ENCODE data around the gene CYP2A6. TPM values are rescaled to one million over a fixed set of nuclear protein-coding genes. Genes with fewer than 3 reads are reported as not detected.
"Not testable (repeated sequence)": the region's sequence is repeated elsewhere in the genome, so short reads cannot be mapped to it uniquely, and the experiment has no call there.

Gene CYP2A6
- total RNA-seq, 6 experiments from 2014 or later: not detected

DNA sequence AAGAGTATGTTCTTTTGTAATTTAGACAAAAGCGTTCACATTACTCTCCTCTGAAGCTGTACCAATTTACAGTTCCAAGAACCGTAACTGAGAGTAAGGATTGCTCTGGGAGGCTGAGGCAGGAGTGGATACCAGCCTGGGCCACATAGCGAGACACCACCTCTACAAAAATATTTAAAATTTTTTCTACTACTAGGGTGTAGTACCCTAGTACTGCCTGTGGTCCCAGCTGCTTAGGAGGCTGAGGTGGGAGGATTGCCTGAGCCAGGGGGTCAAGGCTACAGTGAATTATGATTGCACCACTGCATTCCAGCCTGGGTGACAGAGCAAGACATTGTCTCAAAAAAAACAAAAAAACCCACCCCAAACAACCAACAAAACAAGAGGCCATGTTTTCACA, 12.1 kb upstream of the CYP2A6 start:
- Mint-ChIP-seq H3K36me3 (ENCODE audit: low read depth) (no peaks in the 10 kb centered on the region), H3K9me3 (no peaks in the 10 kb centered on the region), H3K4me1 (ENCODE audit: low read depth) (no peaks in the 10 kb centered on the region), H3K27ac (no peak overlapping the region), H3K27me3 (ENCODE audit: insufficient read depth) (peaks cover 6% of the 10 kb centered on the region), H3K4me3 (no peak overlapping the region)
- no peak for DNase-seq
- TF ChIP-seq, protein P1, sequence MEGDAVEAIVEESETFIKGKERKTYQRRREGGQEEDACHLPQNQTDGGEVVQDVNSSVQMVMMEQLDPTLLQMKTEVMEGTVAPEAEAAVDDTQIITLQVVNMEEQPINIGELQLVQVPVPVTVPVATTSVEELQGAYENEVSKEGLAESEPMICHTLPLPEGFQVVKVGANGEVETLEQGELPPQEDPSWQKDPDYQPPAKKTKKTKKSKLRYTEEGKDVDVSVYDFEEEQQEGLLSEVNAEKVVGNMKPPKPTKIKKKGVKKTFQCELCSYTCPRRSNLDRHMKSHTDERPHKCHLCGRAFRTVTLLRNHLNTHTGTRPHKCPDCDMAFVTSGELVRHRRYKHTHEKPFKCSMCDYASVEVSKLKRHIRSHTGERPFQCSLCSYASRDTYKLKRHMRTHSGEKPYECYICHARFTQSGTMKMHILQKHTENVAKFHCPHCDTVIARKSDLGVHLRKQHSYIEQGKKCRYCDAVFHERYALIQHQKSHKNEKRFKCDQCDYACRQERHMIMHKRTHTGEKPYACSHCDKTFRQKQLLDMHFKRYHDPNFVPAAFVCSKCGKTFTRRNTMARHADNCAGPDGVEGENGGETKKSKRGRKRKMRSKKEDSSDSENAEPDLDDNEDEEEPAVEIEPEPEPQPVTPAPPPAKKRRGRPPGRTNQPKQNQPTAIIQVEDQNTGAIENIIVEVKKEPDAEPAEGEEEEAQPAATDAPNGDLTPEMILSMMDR (IDR thresholded peaks at IDR 0.05): peak; percentile 35; the same call in 1 of the 2 replicates

DNA sequence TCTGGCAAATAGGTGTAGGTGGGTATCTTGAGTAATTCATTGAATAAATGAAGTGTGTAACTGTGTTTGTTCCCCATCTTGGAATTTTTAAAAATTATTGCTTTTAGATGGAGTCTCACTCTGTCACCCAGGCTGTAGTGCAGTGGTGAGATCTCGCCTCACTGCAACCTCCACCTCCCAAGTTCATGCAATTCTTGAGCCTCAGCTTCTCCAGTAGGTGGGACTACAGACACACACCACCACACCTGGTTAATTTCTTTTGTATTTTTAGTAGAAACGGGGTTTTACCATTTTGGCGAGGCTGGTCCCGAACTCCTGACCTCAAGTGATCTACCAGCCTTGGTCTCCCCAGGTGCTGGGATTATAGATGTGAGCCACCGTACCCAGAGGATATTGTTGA, 7.9 kb upstream of the CYP2A6 start:
- no peaks in the 10 kb centered on the region for H3K36me3 Mint-ChIP-seq (ENCODE audit: low read depth)
- H3K4me1 Mint-ChIP-seq (ENCODE audit: low read depth): peaks cover 7% of the 10 kb centered on the region
- H3K27me3 Mint-ChIP-seq (ENCODE audit: insufficient read depth): peaks cover 6% of the 10 kb centered on the region
- H3K4me3 Mint-ChIP-seq: no peak overlapping the region
- no peaks in the 10 kb centered on the region for H3K9me3 Mint-ChIP-seq
- H3K27ac Mint-ChIP-seq: no peak overlapping the region
- TF ChIP-seq, protein P1 (IDR thresholded peaks at IDR 0.05): no peak
- DNase-seq: no peak

DNA sequence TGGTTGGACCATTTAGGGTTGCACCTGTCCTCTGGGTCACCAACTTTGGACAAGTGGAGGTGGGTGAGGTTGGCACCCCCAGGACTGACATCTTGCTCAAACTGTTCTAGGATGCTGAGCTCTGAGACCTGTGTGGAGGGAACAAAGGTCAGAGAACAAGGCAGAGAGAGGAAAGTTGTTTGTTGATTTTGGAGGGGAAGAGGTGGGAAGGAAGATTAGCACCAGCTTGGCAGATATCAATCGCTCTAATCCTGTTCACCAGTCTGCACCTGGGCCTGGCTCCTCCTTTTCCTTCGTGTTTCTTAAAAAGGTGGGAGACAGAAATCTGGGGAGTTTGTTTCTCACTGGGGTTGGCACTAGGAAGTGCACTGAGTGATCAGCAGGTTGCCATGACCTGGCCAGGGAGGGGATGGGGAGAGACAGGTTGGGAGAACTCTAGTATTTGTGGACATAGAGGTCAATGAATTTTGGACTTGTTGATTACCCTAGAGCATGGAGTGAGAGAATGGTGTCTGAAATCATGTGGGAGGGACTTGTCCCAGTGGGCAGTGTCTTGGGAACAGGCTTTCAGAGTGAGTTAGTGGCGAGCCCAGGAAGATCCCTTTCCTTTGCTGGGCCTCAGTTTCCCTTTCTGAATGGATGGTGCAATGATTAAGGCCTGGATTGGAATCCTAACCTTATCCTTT, 2.4 kb upstream of the CYP2A6 start:
- peaks cover 25% of the 10 kb centered on the region for H3K27me3 Mint-ChIP-seq (ENCODE audit: insufficient read depth)
- not testable (repeated sequence) for H3K4me3 Mint-ChIP-seq; H3K9me3 Mint-ChIP-seq; H3K27ac Mint-ChIP-seq; H3K36me3 Mint-ChIP-seq (ENCODE audit: low read depth); DNase-seq; H3K4me1 Mint-ChIP-seq (ENCODE audit: low read depth)

DNA sequence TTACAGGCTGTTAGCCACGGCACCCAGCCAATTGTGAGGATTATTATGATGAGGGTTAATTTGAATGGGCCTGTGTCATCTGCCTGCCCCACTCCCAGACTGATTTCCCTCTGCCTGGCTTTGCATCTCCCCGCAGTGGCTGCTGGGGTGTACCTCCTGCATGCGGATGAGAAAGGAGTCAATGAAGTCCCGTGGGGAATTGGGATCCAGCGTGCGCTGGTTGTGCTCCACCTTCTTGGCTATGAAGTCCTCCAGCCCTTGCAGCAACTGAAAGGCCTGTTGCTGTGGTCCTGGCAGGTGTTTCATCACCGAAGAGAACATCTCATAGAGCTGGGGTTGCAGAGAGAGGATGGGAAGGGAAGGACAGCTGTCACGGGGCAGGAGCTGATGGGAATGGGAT, 3.5 kb downstream of the CYP2A6 start:
- H3K4me1 Mint-ChIP-seq (ENCODE audit: low read depth); H3K4me3 Mint-ChIP-seq; H3K9me3 Mint-ChIP-seq; H3K27ac Mint-ChIP-seq; DNase-seq; H3K36me3 Mint-ChIP-seq (ENCODE audit: low read depth): not testable (repeated sequence)
- H3K27me3 Mint-ChIP-seq (ENCODE audit: insufficient read depth): peaks cover 37% of the 10 kb centered on the region

DNA sequence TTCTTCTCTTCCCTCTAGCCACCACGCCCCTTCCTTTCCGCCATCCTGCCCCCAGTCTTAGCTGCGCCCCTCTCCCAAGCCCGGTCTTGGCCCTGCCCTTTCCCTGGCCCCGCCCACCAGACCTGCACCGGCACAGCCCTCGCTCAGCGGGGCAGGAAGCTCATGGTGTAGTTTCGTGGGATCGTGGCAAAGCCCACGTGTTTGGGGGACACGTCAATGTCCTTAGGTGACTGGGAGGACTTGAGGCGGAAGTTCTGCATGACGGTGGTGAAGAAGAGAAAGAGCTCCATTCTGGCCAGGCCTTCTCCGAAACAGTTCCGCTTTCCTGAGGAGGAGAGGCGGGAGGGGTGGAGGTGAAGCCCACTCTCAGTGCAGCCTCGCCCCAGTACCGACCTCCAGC, 6.6 kb downstream of the CYP2A6 start:
- H3K27me3 Mint-ChIP-seq (ENCODE audit: insufficient read depth): peaks cover 26% of the 10 kb centered on the region
- H3K9me3 Mint-ChIP-seq; DNase-seq; H3K36me3 Mint-ChIP-seq (ENCODE audit: low read depth); H3K4me3 Mint-ChIP-seq; H3K27ac Mint-ChIP-seq; H3K4me1 Mint-ChIP-seq (ENCODE audit: low read depth): not testable (repeated sequence)

DNA sequence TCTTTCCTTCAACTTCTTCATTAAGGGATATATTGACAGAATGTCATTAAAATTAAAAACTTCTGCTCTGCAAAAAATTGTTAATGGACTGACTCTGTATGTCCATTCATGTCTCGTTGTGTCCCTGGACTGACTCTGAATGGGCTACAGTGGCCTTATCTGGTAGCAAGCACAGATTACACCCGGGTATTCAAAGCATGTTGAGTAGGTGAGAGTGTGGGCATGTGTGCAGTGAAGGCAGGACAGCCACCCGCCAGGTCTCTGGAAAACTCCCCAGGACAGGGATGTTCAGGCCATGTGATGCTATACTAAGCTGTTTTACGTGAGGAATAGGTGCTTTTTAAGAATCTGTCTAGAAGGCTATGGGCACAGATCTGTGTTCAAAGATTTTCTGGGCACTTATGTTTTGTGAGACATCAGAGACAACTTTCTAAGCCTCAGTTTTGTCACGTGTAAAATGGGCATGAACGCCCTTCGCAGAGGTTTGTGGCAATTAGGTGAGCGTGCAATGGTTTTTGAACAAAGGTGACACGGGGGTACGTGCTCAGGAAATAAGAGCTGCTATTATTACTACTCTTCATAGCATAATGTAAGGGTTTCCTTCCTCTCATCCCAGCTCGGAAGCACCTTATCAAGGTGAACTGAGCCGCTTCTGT, 7.1 kb downstream of the CYP2A6 start:
- H3K27ac Mint-ChIP-seq; H3K4me1 Mint-ChIP-seq (ENCODE audit: low read depth); H3K9me3 Mint-ChIP-seq; H3K4me3 Mint-ChIP-seq; DNase-seq; H3K36me3 Mint-ChIP-seq (ENCODE audit: low read depth): not testable (repeated sequence)
- peaks cover 22% of the 10 kb centered on the region for H3K27me3 Mint-ChIP-seq (ENCODE audit: insufficient read depth)

DNA sequence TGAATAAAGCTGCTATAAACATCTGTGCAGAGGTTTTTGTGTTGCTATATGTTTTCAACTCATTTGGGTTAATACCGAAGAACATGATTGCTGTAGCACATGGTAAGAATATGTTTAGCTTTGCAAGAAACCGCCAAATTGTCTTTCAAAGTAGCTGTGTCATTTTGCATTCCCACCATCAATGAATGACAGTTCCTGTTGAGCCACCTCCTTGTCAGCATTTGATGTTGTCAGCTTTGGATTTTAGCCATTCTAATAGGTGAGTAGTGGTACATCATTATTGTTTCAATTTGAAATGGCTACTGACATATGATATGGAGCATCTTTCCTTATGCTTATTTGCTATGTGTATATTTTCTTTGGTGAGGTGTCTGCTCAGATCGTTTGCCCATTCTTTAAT, 8.2 kb downstream of the CYP2A6 start:
- not testable (repeated sequence) for H3K4me3 Mint-ChIP-seq; H3K27ac Mint-ChIP-seq; H3K36me3 Mint-ChIP-seq (ENCODE audit: low read depth); H3K4me1 Mint-ChIP-seq (ENCODE audit: low read depth); H3K9me3 Mint-ChIP-seq; DNase-seq
- peaks cover 17% of the 10 kb centered on the region for H3K27me3 Mint-ChIP-seq (ENCODE audit: insufficient read depth)

DNA sequence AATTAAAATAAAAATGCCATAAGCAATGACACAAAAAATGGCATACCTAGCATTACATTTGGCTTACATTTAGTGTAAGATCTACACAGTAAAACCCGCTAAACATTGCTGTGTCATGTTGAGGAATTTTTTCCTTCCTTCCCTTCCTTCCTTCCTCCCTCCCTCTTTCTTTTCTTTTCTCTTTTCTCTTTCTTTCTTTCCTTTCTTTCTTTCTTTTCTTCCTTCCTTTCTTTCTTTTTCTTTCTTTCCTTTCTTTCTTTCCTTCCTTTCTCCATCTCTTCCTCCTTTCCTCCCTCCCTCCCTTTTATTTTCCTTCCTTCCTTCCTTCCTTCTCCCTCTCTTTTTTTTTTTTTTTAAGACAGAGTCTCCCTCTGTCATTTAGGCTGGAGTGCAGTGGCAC, 11.8 kb downstream of the CYP2A6 start:
- H3K4me3 Mint-ChIP-seq; DNase-seq; H3K27ac Mint-ChIP-seq; H3K27me3 Mint-ChIP-seq (ENCODE audit: insufficient read depth); H3K9me3 Mint-ChIP-seq; H3K36me3 Mint-ChIP-seq (ENCODE audit: low read depth); H3K4me1 Mint-ChIP-seq (ENCODE audit: low read depth): not testable (repeated sequence)

All from HFFc6 (cell line).